BJ (cell line): ENCODE measurements around the gene DYNC2LI1. TPM values are rescaled to one million over a fixed set of nuclear protein-coding genes. Genes with fewer than 3 reads are reported as not detected.

Experiments
- CTCF ChIA-PET: fragments of 350-600 bp; formaldehyde crosslinking; extraction: SDS; loops from one replicate; lab custom pipeline; 2021; ENCODE audit warnings: antibody characterized with exemption, inconsistent platforms; lab: Yijun Ruan, JAX
- POLR2A ChIA-PET: fragments of 300-600 bp; sonication (Branson Sonifier 250); formaldehyde crosslinking; extraction: SDS; loops from one replicate; lab custom pipeline; 2021; ENCODE audit warnings: antibody characterized with exemption; lab: Charles Lee
- DNase-seq: peaks from one replicate; pipeline ENCODE4 v3.0.0-alpha.2; 2011; ENCODE audit warnings: low read depth
- H3K27me3 ChIP-seq: 2 replicates; pipeline ENCODE4 v1.6.0; 2011; ENCODE audit warnings: low read length; ENCODE audit not compliant: control insufficient read depth, insufficient read depth
- H3K36me3 ChIP-seq: 2 replicates; pipeline ENCODE4 v1.5.1; 2011; ENCODE audit warnings: low read length; ENCODE audit not compliant: control insufficient read depth, insufficient read depth
- H3K4me3 ChIP-seq: 2 replicates; pipeline ENCODE4 v1.5.1; 2011; ENCODE audit warnings: low read depth, mild to moderate bottlenecking, control low read depth, low read length
- CTCF ChIP-seq: IDR thresholded peaks from 2 replicates; pipeline ENCODE4 v1.5.1; 2011; ENCODE audit warnings: low read depth, mild to moderate bottlenecking, control low read depth, inconsistent platforms, low read length, moderate library complexity; ENCODE audit not compliant: insufficient read depth
- polyA plus RNA-seq: library from polyadenylated mRNA; depleted of rRNA; stranded (reverse); fragments of >200 nt; gene quantifications from 2 replicates; pipeline ENCODE4 v1.2.3, GENCODE V29; 2011

DYNC2LI1 gene
- polyA plus RNA-seq, 1 experiment: 7.2 TPM

GRCh38 chr2:43818761-43819160, 44.9 kb downstream of the DYNC2LI1 start:
- no peak for DNase-seq
- TF ChIP-seq CTCF: no peak
- ChIA-PET POLR2A (no interaction called here), CTCF (no interaction called here)
- no peak overlapping the region for H3K4me3 ChIP-seq
- H3K27me3 ChIP-seq: no peaks in the 10 kb centered on the region; the same call in 1 of the 2 replicates
- H3K36me3 ChIP-seq: no peaks in the 10 kb centered on the region

GRCh38 chr2:43819491-43820163, 45.8 kb downstream of the DYNC2LI1 start:
- TF ChIP-seq CTCF: no peak
- POLR2A ChIA-PET: no interaction called here
- H3K4me3 ChIP-seq: no peak overlapping the region
- no peaks in the 10 kb centered on the region for H3K36me3 ChIP-seq
- CTCF ChIA-PET: no interaction called here
- no peaks in the 10 kb centered on the region; the same call in 1 of the 2 replicates for H3K27me3 ChIP-seq
- no peak for DNase-seq

- Histone ChIP-seq H3K4me3 (no peak overlapping the region), H3K36me3 (no peaks in the 10 kb centered on the region), H3K27me3 (no peaks in the 10 kb centered on the region; the same call in 1 of the 2 replicates)
- POLR2A ChIA-PET: no interaction called here
- CTCF ChIA-PET: interaction anchor here (1.0 to 2.3 kb wide), 2 partner anchors 13 to 23 kb away, joined by 3 to 4 read pairs; no protein-coding TSS in a partner anchor
- no peak for TF ChIP-seq CTCF
- DNase-seq: no peak
Observed at GRCh38 chr2:43822839-43823238, 49.0 kb downstream of the DYNC2LI1 start.

GRCh38 chr2:43823751-43824150, 49.9 kb downstream of the DYNC2LI1 start:
- DNase-seq: no peak
- ChIA-PET POLR2A (no interaction called here), CTCF (interaction anchor here (1.0 to 2.3 kb wide), 2 partner anchors 12 to 24 kb away, joined by 3 to 4 read pairs; no protein-coding TSS in a partner anchor)
- no peak overlapping the region for H3K4me3 ChIP-seq
- H3K36me3 ChIP-seq: no peaks in the 10 kb centered on the region
- no peak for TF ChIP-seq CTCF
- H3K27me3 ChIP-seq: no peaks in the 10 kb centered on the region; the same call in 1 of the 2 replicates

DNA sequence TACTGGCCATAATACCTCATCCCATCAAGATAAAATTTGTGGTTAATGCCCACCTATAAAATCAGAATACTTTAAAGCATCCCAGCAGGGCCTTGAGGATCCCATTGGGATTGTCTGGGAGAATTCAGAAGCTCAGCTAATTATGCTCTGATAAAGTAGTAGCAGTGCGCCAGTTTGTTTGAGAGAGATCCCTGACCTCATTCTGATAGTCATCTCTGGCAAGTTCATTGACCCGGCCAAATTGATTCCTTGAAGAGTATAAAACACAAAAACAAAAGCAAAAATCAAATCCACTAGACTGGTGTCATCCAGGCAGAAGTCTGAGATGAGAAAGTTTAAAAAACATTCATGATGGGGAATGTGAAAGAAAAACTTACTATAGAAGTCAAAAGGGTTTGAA, 50.7 kb downstream of the DYNC2LI1 start:
- ChIA-PET POLR2A (no interaction called here), CTCF (no interaction called here)
- Histone ChIP-seq H3K4me3 (no peak overlapping the region), H3K27me3 (no peaks in the 10 kb centered on the region; the same call in 1 of the 2 replicates), H3K36me3 (no peaks in the 10 kb centered on the region)
- no peak for DNase-seq
- TF ChIP-seq CTCF: no peak
